Stimulated activated CD4-positive, alpha-beta T cell treated with anti-CD3 and anti-CD28 coated beads, Interleukin-1b, Interleukin-23, amount 100 ng/mL, for 1 hour (primary cell): ENCODE data around the gene LUC7L.
"Not testable (repeated sequence)": the region's sequence is repeated elsewhere in the genome, so short reads cannot be mapped to it uniquely, and the experiment has no call there.

ENCODE experiments used
- DNase-seq, 2 donors: peaks; one replicate each; pipeline ENCODE4 v3.0.0-alpha.2; 2020; ENCODE audit warnings: low read depth in 2 of 2

Gene LUC7L

GRCh38 chr16:165539-166374, 63.5 kb downstream of the LUC7L start, which contains the start of gene HBM:
TSS of gene HBM (plus strand) at chr16:165978. CDS start at chr16:165998, 20 bp downstream.
- no peak for DNase-seq

GRCh38 chr16:164827-165538, 64.3 kb downstream of the LUC7L start:
- no peak for DNase-seq

GRCh38 chr16:164134-164823, 65.0 kb downstream of the LUC7L start:
- not testable (repeated sequence) for DNase-seq

GRCh38 chr16:163696-164095, 65.6 kb downstream of the LUC7L start:
- DNase-seq, result not testable (repeated sequence)

DNA sequence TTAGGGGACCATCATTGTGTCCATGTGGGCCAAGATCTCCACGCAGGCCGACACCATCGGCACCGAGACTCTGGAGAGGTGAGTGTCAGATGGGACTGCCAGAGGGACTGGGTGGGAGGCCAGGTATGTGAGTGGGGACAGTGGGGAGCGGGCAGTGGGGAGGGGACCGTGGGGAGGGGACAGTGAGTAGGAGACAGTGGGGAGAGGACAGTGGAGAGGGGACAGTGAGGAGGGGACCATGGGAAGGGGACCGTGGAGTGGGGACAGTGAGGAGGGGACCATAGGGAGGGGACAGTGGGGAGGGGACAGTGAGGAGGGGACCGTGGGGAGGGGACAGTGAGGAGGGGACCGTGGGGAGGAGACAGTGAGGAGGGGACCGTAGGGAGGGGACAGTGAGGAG, 66.1 kb downstream of the LUC7L start:
- not testable (repeated sequence) for DNase-seq

DNA sequence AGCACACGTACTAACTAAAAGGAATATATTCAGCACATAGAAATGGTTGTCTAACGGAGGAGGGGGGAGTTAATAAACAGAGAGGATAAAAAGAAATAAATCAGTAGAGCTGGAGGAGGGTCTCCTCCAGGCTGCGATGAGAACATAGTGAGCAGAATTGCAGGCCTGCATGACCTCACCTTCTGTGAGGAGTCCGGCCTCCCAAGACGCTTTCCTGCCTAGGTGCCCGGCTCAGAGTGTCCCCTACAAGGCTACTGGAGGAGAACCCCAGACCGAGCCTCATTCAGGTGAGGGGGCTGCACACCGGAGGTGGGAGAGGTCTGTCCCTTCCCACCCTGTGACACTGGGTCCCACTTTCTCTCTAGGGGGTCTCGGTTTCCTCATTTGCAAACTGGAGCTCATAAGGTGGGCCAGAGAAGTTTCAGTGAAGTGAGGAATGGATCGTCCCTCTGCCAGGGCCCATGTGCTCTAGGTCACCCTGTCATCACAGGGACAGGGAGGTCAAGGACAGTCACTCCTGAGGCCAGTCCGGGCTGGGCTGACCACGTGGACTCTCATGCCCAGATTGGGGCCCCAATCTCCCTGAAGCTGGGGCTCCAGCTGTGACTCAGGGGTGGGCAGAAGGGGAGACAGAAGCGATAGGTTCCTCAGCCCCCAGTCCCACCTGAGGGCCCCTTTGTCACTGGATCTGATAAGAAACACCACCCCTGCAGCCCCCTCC, 66.8 kb downstream of the LUC7L start:
- DNase-seq, result no peak

DNA sequence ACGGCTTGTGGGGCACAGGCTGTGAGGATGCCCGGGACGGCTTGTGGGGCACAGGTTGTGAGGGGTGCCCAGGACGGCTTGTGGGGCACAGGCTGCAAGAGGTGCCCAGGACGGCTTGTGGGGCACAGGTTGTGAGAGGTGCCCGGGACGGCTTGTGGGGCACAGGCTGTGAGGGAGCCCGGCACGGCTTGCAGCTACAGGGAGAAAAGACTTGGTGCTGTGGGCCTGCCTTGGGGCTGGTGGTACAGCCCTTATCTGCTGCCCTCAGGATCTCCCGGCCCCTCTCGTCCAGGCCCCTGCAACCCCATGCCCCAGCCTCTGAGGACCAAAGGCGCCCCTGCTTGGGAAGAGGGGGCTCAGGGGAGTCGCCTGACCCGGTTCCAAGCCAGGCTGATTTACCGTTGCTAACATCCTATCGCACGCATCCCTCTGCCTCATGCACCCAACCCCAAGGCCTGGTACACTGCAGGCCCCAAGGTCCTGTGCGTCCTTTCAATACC, 68.5 kb downstream of the LUC7L start:
- no peak for DNase-seq

DNA sequence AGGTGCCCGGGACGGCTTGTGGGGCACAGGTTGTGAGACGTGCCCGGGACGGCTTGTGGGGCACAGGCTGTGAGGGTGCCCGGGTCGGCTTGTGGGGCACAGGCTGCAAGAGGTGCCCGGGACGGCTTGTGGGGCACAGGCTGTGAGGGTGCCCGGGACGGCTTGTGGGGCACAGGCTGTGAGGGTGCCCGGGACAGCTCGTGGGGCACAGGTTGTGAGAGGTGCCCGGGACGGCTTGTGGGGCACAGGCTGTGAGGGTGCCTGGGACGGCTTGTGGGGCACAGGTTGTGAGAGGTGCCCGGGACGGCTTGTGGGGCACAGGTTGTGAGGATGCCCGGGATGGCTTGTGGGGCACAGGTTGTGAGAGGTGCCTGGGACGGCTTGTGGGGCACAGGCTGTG, 69.0 kb downstream of the LUC7L start:
- not testable (repeated sequence) for DNase-seq

DNA sequence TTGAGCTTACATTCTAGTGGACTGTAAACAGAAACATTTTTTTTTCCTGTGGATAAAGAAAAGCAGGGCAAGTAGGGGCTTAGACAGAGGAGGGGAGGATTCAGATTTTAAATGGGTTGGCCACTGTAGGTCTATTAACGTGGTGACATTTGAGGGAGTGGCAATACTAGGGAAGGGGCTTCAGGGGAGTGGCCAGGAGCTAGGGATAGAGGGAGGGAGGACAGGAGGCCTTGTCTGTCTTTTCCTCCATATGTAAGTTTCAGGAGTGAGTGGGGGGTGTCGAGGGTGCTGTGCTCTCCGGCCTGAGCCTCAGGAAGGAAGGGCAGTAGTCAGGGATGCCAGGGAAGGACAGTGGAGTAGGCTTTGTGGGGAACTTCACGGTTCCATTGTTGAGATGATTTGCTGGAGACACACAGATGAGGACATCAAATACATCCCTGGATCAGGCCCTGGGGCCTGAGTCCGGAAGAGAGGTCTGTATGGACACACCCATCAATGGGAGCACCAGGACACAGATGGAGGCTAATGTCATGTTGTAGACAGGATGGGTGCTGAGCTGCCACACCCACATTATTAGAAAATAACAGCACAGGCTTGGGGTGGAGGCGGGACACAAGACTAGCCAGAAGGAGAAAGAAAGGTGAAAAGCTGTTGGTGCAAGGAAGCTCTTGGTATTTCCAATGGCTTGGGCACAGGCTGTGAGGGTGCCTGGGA, 70.0 kb downstream of the LUC7L start:
- DNase-seq, result no peak

GRCh38 chr16:155031-155398, 74.2 kb downstream of the LUC7L start:
- DNase-seq, result no peak

GRCh38 chr16:154217-155030, 74.8 kb downstream of the LUC7L start:
- no peak for DNase-seq

- DNase-seq, result not testable (repeated sequence)
Observed at GRCh38 chr16:153550-154216, 75.6 kb downstream of the LUC7L start.

- not testable (repeated sequence) for DNase-seq
Observed at GRCh38 chr16:153129-153521, 76.1 kb downstream of the LUC7L start.

- no peak for DNase-seq
Observed at GRCh38 chr16:152141-153128, 76.8 kb downstream of the LUC7L start, which contains the start of gene HBZ. TSS of gene HBZ (plus strand) at chr16:152644. CDS start at chr16:152910, 266 bp downstream.

- no peak for DNase-seq
Observed at GRCh38 chr16:149024-149660, 80.1 kb downstream of the LUC7L start.

DNA sequence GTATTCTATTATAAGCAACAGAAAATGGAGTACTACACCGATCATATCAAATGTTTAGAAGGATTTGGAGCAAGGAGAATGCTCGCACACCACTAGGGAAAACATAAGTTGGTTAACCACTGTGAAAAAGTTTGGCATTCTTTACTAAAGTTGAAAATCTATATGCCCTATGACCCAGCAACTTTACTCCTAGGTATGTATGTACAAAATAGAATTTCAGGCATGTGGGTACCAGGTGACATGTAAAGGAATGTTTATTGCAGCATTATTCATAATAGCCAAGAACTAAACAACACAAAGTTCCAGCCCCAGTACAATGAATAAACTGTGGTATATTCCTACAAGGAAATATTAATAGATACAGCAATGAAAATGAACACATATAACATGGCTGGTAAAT, 82.6 kb downstream of the LUC7L start:
- no peak for DNase-seq

GRCh38 chr16:144797-145252, 84.4 kb downstream of the LUC7L start:
- no peak for DNase-seq

DNA sequence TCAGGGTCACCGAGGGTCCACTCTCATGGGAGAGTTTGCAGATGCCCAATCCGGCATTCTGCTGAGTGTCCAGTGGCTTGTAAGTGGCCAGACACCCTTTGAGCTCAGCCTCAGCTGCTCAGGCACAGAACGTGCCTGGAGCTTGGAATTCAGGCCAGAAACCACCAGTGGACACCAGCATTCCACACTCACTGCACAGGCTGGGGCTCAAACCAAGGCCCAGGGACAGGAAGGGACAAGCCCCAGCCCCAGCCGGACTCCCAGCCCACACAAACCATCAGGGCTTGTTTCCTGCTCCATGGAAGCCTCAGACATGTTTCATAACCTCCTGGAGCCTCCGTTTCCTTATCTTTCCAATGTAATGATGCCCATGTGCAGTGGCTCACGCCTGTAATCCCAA, 85.8 kb downstream of the LUC7L start:
- DNase-seq, result no peak
